ENCODE measurements around the gene WWOX. TPM values are rescaled to one million over a fixed set of nuclear protein-coding genes. Genes with fewer than 3 reads are reported as not detected.

The WWOX gene
- total and polyA plus RNA-seq, 4 donors: 5.4 to 61.5 (median 18.4) TPM

- Histone ChIP-seq H3K4me1 (ENCODE audit: control insufficient read depth in 5 of 5, insufficient read depth in 5 of 5, low read length in 5 of 5) (peaks cover 0 to 12% (median 2%) of the 10 kb centered on the region in 5 donors), H3K36me3 (ENCODE audit: control insufficient read depth in 4 of 4, insufficient read depth in 4 of 4, low read length in 4 of 4) (no peaks in the 10 kb centered on the region), H3K9me3 (ENCODE audit: control insufficient read depth in 4 of 4, insufficient read depth in 3 of 4, low read length in 3 of 4) (no peaks in the 10 kb centered on the region), H3K27ac (ENCODE audit: low read depth in 1 of 2, low read length in 1 of 2) (no peak overlapping the region), H3K9ac (ENCODE audit: insufficient read depth in 1 of 2, low read length in 2 of 2) (no peak overlapping the region), H3K27me3 (ENCODE audit: control insufficient read depth in 3 of 3, insufficient read depth in 3 of 3, low read length in 2 of 3) (no peaks in the 10 kb centered on the region), H3K4me3 (no peak overlapping the region)
- WGBS, 2 donors: 79 to 89% methylated on average over 7 of the region's 7 CpGs
- DNase-seq (no peak), ATAC-seq (ENCODE audit: insufficient read depth, low FRiP score) (no peak)
- no peak for TF ChIP-seq CTCF (IDR thresholded peaks at IDR 0.05; ENCODE audit: control extremely low read depth, extremely low read depth)
These were observed 494.7 kb downstream of the WWOX start for GRCh38 chr16:78594191-78594590.

GRCh38 chr16:78596348-78596995, 497.0 kb downstream of the WWOX start:
- DNase-seq: no peak
- H3K4me1 ChIP-seq (ENCODE audit: control insufficient read depth in 5 of 5, insufficient read depth in 5 of 5, low read length in 5 of 5): peaks cover 0 to 12% (median 2%) of the 10 kb centered on the region in 5 donors
- H3K36me3 ChIP-seq (ENCODE audit: control insufficient read depth in 4 of 4, insufficient read depth in 4 of 4, low read length in 4 of 4): no peaks in the 10 kb centered on the region
- no peak for TF ChIP-seq CTCF (IDR thresholded peaks at IDR 0.05; ENCODE audit: control extremely low read depth, extremely low read depth)
- H3K4me3 ChIP-seq: no peak overlapping the region
- 94 to 95% methylated on average over 10 of the region's 10 CpGs for WGBS, 2 donors
- no peak overlapping the region for H3K9ac ChIP-seq (ENCODE audit: insufficient read depth in 1 of 2, low read length in 2 of 2)
- H3K27me3 ChIP-seq (ENCODE audit: control insufficient read depth in 3 of 3, insufficient read depth in 3 of 3, low read length in 2 of 3): no peaks in the 10 kb centered on the region
- ATAC-seq (ENCODE audit: insufficient read depth, low FRiP score): no peak
- no peak overlapping the region for H3K27ac ChIP-seq (ENCODE audit: low read depth in 1 of 2, low read length in 1 of 2)
- no peaks in the 10 kb centered on the region for H3K9me3 ChIP-seq (ENCODE audit: control insufficient read depth in 4 of 4, insufficient read depth in 3 of 4, low read length in 3 of 4)

- peaks cover 0 to 9% (median 0%) of the 10 kb centered on the region in 5 donors for H3K4me1 ChIP-seq (ENCODE audit: control insufficient read depth in 5 of 5, insufficient read depth in 5 of 5, low read length in 5 of 5)
- H3K27me3 ChIP-seq (ENCODE audit: control insufficient read depth in 3 of 3, insufficient read depth in 3 of 3, low read length in 2 of 3): no peaks in the 10 kb centered on the region
- 93 to 94% methylated on average over 9 of the region's 9 CpGs for WGBS, 2 donors
- H3K4me3 ChIP-seq: no peak overlapping the region
- H3K9ac ChIP-seq (ENCODE audit: insufficient read depth in 1 of 2, low read length in 2 of 2): no peak overlapping the region
- ATAC-seq (ENCODE audit: insufficient read depth, low FRiP score) (no peak), DNase-seq (no peak)
- H3K27ac ChIP-seq (ENCODE audit: low read depth in 1 of 2, low read length in 1 of 2): no peak overlapping the region
- H3K9me3 ChIP-seq (ENCODE audit: control insufficient read depth in 4 of 4, insufficient read depth in 3 of 4, low read length in 3 of 4): no peaks in the 10 kb centered on the region
- H3K36me3 ChIP-seq (ENCODE audit: control insufficient read depth in 4 of 4, insufficient read depth in 4 of 4, low read length in 4 of 4): no peaks in the 10 kb centered on the region
- TF ChIP-seq CTCF (IDR thresholded peaks at IDR 0.05; ENCODE audit: control extremely low read depth, extremely low read depth): no peak
These were observed 497.6 kb downstream of the WWOX start for GRCh38 chr16:78596996-78597422.
